RPMI8226 (cell line): ENCODE data around the gene DXO.
A peak's percentile ranks its signal among the peaks of the same experiment; 100 is the strongest.
"Not testable (repeated sequence)": the region's sequence is repeated elsewhere in the genome, so short reads cannot be mapped to it uniquely, and the experiment has no call there.

Source experiments
- DNase-seq: peaks from one replicate; pipeline ENCODE4 v3.0.0-alpha.2; 2015

Gene DXO

DNA sequence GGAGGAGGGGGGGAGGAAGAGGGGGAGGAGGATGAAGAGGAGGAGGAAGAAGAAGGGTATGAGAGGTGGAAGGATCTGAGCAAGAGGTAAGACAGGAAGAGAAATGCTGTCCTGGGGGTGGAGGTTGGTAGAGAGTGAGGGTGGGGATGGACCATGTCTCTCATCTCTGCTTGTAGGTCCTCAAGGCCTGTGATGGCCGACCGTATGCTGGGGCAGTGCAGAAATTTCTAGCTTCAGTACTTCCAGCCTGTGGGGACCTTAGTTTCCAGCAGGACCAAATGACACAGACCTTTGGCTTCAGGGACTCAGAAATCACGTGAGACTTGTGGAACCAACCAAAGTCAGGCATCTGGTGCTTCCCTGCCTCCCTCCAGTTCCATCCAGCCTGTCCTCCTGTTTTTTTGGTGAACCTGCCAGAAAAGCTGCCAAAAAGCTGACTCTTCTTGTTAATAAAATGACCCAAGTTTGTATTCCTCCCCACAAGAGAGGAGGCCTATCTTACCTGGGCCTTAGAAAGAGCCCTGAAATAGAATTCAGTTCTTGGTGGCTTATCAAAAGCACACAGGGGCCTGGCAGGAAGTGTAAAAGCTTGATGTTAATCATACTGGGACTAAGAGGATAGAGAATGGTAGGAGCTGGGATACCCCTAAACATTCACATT is 7.4 kb upstream of the DXO start:
- DNase-seq, result no peak

DNA sequence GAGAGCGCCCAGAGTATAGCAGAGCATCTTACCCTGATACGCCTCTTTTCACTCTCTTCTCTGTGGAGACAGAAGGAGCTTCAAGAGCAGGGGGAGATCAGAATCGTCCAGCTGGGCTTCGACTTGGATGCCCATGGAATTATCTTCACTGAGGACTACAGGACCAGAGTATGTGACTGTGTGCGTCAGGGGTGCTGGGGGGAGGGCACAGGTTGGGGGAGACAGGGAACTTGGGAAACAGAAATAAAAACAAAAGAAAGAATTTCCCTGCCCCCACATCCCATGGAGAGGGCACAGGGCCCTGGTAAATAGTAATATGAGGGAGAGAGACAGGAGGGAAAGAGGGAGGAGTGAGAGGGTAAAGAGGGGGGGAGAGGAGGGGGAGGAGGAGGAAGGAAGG is 6.9 kb upstream of the DXO start:
- DNase-seq, result no peak

DNA sequence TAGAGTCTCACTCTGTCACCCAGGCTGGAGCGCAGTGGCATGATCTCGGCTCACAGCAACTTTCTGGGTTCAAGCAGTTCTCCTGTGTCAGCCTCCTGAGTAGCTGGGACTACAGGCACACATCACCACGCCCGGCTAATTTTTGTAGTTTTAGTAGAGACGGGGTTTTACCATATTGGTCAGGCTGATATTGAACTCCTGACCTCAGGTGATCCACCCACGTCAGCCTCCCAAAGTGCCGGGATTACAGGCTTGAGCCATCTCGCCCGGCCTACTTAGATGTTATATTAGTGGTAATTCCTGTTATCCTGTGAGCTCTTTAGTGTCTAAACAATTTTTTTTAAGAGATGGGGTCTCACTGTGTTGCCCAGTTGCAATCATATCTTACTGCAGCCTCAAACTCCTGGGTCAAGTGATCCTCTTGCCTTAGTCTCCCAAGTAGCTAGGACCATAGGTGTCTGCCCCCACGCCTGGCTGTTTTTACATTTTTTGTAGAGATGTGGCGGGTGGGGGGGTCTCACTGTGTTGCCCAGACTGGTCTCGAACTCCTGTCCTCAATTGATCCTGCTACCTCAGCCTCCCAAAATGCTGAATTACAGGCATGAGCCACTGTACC is 6.0 kb upstream of the DXO start:
- DNase-seq, result no peak

DNA sequence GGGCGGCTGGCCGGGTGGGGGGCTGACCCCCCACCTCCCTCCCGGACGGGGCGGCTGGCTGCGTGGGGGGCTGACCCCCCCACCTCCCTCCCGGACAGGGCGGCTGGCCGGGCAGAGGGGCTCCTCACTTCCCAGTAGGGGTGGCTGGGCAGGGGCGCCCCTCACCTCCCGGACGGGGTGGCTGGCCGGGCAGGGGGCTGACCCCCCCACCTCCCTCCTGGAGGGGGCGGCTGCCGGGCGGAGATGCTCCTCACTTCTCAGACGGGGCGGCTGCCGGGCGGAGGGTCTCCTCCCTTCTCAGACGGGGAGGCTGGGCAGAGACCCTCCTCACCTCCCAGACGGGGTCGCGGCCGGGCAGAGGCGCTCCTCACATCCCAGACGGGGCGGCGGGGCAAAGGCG is 4.1 kb upstream of the DXO start:
- DNase-seq, result not testable (repeated sequence)

DNA sequence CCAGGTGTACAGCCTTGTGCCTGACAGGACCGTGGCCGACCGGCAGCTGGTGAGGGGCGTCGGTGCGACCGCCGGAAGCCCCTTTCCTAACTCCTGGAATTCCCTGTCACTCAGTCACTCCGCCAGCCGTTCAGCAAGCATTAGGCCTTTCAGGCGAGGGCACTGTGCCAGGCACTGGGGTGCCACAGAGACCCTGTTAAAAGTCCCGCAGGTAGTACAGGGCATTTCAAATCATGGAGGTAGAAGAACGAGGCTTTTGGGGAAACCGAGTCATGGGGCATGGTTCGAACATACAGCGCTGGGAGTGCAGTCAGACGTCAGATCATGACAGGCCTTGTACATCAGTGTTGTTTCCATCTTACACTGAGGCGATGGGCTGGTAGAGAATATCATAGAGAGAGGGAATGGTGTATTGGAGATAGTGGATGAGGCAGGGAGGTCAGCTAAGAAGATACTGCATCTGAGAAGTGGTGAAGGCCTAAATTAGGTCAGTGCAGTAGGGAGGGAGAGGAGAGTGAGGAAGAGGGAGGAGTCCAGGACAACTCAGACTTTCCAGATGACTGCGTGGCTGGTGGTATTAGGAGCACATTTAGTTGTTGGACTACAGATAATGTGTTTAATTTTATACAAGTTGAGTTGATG is 892 bp upstream of the DXO start:
- no peak for DNase-seq

DNA sequence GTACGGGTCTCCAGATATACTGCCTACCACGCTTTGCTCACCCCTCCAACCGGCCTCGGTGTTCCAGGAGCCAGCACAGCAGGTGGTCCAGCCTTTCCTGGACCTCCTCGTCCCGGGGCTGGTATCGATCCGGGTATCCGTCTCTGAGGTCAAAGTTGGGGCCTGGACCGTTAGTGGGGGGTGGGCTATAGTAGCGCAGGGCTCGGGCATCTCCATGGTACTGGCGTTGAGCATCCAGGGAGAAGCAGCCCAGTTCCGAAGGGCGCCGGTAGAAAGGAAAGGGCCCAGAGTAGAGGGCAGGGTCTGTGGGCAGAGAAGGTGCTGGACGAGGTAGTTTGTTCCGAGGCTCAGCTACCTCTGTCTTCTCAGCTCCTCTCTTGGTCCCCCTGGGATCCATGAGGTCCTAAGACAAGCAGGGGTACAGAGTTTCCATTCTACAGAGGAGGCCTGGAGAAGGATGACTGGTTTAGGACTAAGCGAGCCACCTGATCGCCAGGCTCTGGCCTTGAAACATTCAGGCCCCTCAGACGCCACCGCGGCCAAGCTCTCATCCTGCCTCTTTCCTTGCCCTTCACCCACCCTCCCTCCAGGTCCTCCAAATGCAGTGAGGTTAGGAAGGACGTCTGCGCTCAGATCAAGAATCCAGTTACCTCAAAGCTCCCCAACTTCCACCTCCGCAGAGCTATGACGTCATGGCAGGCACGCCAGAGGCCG is 502 bp downstream of the DXO start:
- DNase-seq, result no peak

DNA sequence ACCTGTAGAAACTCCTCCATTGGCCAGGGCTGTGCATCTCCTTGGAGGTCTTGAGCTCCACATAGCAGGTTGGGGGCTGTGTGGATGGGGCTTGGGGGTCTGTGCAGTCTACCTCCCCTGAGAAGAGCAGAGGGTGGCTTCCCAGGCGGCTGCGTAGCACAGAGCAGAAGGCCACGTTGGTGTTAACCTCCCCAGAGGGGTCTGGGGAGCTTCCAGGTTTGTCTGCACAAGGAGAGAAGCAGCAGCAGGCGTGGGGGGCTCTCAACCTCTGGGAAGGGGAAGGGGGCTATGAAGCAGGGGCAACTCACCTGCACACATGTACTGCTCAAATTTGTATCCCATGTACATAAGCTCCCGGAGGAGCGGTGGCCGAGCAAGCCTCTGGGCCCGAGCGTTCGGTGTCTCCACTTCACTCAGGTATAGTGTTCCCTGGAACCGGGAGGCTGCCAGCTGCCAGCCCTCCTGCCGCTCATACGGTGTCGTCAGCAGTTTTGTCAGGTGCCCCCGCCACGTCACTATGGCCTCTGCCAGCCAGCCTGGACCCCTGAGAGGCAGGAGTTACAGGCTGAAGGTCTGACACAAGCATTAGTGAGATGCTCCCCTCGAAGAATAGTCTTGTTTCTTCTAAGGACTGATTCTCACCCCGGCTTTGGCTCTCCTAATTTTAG is 1.2 kb downstream of the DXO start:
- DNase-seq, result no peak

DNA sequence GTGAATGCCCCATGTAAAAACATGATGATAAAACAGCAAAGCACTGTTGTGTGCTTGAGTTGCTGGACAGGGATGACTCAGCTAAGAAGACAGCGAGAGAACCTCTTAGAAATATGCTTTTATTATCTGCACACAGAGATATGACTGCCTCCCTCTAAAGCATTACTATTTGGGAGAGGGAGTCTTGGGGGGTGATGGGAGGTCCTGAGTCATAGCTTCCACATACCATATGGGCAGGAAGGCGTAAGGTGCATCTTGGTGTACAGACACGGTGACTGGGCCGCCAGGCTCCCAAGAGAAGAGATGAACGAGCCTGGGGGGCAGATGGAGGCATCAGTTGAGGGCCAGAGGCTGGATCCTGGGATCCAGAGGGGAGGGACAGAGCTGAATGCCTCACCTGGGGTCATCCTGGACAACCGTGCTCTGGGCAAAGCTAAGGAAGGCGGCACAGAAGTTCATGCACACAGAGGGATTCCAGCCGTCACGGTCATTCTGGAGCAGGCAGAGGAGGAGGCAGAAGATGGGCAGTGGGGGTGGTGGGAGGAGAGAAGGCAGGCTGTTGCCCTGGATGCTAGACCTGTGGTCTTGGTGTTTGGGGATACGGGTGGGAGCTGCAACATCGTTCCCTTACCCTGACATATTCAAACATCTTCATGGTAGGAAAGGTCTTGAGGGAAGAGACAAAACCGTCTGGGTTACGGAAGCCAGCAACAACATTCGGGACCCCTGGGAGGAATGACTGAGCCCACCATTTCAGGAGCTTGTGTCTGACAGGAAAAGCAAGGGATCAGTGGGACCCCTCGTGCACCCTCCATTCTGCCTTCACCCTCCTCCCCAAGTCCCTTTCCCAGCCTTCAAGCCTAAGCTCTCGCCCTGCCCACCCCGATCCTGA is 2.0 kb downstream of the DXO start:
- no peak for DNase-seq

DNA sequence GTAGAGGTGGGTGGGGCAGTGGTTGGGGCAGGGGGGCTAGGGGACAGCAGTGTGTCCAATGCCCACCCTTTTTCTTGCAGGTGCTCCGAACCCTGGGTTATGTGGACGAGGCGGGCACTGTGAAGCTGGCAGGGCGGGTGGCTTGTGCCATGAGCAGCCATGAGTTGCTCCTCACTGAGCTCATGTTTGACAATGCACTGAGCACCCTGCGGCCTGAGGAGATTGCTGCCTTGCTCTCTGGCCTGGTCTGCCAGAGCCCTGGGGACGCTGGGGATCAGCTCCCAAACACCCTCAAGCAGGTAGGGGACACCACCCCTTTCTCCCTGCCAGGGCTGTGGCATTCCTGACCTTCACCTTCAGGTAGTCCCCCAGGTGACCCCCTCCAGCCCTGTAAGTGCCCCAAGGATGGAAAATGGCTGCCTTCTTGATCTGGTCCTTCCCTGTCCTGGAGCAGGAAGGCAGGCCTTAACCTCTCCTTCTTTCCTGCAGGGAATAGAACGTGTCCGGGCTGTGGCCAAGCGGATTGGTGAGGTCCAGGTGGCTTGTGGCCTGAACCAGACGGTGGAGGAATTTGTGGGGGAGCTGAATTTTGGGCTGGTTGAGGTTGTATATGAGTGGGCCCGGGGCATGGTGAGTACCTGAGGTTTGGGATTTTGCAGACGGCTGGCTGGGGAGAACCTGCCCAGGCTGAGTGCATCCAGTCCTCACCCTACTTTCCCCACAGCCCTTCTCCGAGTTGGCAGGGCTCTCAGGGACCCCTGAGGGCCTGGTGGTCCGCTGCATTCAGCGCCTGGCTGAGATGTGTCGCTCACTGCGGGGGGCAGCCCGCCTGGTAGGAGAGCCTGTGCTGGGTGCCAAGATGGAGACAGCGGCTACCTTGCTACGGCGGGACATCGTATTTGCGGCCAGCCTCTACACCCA is 2.9 kb downstream of the DXO start:
- no peak for DNase-seq

DNA sequence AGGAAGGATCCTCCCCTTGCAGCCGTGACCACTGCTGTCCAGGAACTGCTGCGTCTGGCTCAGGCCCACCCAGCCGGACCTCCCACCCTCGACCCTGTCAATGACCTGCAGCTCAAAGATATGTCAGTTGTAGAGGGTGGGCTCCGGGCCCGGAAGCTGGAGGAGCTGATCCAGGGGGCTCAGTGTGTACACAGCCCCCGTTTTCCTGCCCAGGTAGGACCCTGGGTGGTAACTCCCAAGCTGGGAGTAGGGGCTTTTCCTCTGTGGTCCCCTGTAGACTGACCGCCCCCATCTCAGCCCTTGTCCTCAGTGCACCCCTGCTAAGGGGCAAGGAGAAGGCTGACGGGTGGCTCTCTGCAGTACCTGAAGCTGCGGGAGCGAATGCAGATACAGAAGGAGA is 3.6 kb downstream of the DXO start:
- DNase-seq, result no peak

DNA sequence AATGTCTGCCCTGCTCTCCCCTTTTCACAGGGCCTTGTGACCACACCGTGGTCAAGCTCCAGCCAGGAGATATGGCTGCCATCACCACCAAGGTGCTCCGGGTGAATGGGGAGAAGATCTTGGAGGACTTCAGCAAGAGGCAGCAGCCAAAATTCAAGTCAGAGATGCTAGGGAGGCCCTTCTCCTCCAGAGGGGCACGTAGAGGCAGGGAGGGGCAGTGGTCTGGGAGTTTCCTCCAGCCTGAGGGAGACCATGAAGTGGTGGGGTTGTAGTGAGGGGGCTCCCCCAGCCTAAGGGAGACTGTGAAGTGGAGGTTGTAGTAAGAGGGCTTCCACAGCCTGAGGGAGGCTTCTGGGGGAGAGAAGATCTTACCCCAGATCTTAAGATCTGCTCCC is 4.0 kb downstream of the DXO start:
- no peak for DNase-seq

DNA sequence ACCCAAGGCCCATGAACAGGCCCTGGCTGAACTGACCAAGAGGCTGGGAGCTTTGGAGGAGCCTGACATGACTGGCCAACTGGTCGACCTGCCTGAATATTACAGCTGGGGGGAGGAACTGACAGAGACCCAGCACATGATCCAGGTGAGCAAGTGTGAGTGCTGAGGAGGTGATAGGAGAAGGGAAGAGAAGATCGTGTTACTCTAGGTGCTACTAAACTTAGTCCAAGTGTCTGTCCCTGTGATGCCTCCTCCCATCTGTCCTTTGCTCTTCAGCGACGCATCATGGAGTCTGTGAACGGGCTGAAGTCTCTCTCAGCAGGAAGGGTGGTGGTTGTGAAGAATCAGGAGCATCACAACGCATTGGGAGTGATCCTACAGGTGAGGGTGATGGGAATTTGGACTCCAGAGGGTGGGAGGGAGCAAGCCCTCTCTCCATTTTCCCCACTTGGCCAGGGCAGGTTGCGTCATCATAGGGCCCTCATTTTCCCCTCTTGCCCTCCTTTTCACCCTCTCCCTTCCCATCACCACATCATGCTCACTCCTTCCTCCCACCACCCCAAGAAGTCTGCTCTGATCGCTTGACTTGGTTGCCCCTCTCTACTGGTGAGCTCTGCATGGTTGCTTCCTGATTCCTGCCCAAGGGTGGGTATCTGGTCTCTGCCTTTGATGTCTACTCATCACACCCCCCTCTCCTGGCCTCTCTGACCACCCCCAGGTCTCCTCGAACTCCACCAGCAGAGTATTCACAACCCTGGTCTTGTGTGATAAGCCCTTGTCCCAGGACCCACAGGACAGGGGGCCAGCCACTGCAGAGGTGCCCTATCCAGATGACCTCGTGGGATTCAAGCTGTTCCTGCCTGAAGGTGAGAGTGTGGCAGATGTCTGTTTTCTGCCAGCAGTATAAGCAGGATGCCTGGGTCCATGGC is 4.7 kb downstream of the DXO start:
- no peak for DNase-seq

DNA sequence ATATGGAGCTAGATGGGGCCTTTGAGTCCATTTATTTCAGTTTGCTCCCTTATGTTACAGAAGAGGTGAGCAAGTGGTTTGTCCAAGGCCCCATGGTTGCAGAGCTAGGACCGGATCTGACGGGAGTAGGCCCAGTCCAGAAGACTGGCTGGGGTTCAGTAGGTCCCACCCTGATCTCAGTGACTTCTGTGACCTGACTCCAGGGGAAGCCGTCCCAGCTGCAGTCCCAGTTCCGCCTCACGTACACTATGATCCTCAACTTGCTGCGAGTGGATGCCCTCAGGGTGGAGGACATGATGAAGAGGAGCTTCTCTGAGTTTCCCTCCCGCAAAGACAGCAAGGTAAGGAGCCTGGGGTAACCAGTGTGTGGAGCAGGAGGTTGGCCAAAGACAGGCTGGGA is 5.4 kb downstream of the DXO start:
- no peak for DNase-seq

DNA sequence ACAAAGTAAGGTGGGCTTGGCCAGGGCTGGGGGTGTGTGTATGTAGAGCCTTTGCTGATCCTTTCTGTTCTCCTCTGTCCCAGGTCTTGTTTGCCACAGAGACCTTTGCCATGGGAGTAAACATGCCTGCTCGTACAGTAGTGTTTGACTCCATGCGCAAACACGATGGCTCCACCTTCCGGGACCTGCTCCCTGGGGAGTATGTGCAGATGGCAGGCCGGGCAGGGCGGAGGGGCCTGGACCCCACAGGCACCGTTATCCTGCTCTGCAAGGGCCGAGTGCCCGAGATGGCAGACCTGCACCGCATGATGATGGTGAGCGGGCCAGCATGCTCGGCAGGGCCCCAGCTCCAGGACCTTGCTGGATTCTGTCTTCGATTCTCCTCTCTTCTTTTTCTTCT is 6.2 kb downstream of the DXO start:
- DNase-seq, result no peak

DNA sequence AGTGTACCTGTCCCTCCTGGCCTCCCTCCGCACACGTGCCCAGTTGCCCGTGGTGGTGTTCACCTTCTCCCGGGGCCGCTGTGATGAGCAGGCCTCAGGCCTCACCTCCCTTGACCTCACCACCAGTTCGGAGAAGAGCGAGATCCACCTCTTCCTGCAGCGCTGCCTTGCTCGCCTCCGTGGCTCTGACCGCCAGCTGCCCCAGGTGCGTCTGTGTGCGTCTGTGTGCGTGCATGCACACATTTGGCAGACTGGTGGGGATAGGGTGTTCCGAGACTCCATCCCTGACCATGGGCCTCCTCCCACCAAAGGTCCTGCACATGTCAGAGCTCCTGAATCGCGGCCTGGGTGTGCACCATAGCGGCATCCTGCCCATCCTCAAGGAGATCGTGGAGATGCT is 8.0 kb downstream of the DXO start:
- no peak for DNase-seq

DNA sequence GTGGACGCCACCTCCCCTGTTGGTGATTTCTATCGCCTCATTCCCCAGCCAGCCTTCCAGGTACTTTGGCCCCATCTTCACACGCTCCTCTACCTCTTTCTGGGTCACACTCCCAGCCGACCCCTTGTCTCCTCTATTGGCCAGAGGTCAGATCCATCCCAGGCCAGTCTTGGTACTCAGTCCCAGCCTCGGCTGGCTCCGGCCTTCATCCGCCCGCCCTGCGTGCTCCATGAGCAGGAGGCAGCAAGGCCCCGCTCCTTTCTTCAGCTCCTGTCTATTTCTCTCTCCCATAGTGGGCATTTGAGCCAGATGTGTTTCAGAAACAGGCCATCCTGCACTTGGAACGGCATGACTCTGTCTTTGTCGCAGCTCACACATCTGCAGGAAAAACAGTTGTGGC is 10.3 kb downstream of the DXO start:
- DNase-seq, result no peak

DNA sequence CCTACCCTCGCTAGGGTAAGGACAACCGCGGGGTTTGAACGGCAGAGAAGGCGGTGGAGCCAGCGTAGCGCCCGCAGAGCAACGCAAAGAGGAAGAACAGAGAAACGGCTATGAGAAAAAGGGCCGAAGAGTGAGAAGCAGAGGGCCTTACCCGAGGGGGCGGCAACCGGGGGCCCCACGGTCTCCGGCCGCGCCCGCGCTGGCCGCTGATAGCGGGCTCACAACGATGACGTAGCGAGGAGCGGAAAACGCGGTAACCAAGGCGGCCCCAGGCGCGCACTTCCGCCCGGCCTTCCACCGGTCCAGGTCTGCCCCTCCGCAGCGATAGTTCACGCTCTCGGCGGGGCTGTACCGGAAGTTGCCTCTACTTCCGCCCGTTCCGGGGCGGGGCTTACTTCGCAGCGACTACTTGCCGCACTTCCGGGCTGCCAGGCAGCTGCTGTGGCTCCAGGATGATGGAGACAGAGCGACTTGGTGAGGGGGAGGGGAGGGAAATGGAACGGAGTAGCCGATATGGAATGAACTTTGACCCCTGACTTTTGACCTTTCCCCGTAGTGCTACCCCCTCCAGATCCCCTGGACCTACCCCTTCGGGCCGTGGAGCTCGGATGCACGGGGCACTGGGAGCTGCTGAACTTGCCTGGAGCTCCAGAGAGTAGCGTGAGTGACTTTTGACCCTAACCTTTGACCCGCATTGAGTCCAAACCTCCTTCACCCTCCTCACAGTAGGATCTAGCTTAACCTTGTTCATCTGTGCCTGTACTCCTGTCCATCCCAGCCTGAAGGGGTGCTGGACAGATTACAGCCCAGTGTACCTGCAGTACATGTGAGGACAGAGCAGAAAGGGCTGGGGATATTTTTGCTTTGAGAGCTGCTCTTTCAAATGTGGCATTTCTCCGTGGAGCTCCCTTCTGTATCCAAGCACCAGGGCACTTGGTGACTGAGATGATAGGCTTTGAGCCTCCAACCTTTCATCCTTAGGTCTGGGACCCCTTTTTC is 12.9 kb downstream of the DXO start, which contains the start of the genes NELFE and SKIC2:
Gene NELFE, minus strand, starts transcription at position 231 of the 999 bp plus-strand sequence. CDS start 525 bp downstream, outside the sequence.
Gene SKIC2, plus strand, starts transcription at position 435 of the 999 bp plus-strand sequence. Its CDS starts 18 bp downstream, at position 453.
- peak; percentile 99 for DNase-seq

DNA sequence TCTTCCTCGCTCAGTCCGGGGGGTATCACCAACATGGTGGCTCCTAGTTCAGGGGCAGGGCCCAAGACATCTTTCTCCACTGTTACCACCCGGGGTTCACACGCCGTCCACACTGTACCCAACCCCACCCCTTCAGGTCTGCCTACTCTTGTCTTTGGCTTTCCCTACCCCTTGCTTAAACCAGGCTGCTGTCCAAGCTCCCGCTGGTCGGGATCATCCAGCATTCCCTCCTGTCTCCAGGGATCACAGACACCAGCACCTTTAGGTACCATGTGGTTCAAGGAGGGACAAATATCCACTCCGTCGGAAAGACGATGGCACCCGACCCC is 13.6 kb downstream of the DXO start:
- no peak for DNase-seq

DNA sequence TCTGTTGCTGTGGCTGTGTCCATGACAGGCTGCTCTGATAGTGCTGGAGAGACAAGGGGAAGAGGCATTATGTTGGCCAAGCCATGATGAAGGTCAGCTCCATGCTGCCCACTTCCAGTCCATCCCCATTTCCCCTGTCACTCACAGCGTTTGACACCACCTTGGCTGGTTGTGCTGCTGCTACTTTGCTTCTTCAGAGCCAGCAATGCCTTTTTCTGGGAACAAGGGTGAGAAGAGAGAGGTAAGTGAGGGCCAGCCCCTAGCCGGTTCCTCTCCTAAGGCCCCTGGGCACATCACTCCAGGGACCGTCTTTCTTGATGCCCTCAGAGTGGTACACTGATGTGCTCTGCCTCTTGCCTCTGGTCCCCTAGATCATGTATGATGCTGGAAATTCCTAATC is 15.1 kb downstream of the DXO start:
- DNase-seq, result no peak
